Measurements from ENCODE around the gene MYH11. TPM values are rescaled to one million over a fixed set of nuclear protein-coding genes. Genes with fewer than 3 reads are reported as not detected.

MYH11 gene
- total and polyA plus RNA-seq, 2 of the 13 experiments (the other 11 are each of a cell fraction or from before 2014, with no cell fraction given) = not detected

- 94% methylated on average over 5 of the region's 5 CpGs for WGBS (ENCODE audit: low lambda C conversion rate)
- no peak overlapping the region for H3K4me3 ChIP-seq (replicated peaks in 1 of 3; ENCODE audit: insufficient read depth in 1 of 3, low read depth in 2 of 3, low read length in 3 of 3)
- no peak for TF ChIP-seq TBL1XR1 (IDR thresholded peaks at IDR 0.05; ENCODE audit: borderline replicate concordance, low read length, partially characterized antibody)
- TF ChIP-seq ATM (IDR thresholded peaks at IDR 0.05; ENCODE audit: borderline replicate concordance) = no peak
- no peak for TF ChIP-seq MEIS1 (CRISPR knock-in tag; IDR thresholded peaks at IDR 0.05; ENCODE audit: borderline replicate concordance)
- TF ChIP-seq HNF4G (IDR thresholded peaks at IDR 0.05; ENCODE audit: borderline replicate concordance, low read depth, low read length) = no peak
- TF ChIP-seq HNF4G (CRISPR knock-in tag; IDR thresholded peaks at IDR 0.05; ENCODE audit: borderline replicate concordance, low read depth) = no peak
- no peak for TF ChIP-seq ATF7 (IDR thresholded peaks at IDR 0.05)
- no peak for TF ChIP-seq ATF7 (CRISPR knock-in tag; IDR thresholded peaks at IDR 0.05)
- no peak for TF ChIP-seq SP5 (CRISPR knock-in tag; IDR thresholded peaks at IDR 0.05; ENCODE audit: borderline replicate concordance, low read depth)
- no peak for TF ChIP-seq CREB3 (CRISPR knock-in tag; IDR thresholded peaks at IDR 0.05)
- TF ChIP-seq TARDBP (CRISPR knock-in tag; IDR thresholded peaks at IDR 0.05) = no peak
- TF ChIP-seq CEBPG (CRISPR knock-in tag; IDR thresholded peaks at IDR 0.05) = no peak
- no peak for TF ChIP-seq ZNF44 (CRISPR knock-in tag; IDR thresholded peaks at IDR 0.05)
- TF ChIP-seq EHMT2 (IDR thresholded peaks at IDR 0.05; ENCODE audit: borderline replicate concordance, low read depth, low read length) = no peak
- TF ChIP-seq MED8 (CRISPR knock-in tag; IDR thresholded peaks at IDR 0.05; ENCODE audit: insufficient replicate concordance) = no peak
- TF ChIP-seq ZNF510 (CRISPR knock-in tag; IDR thresholded peaks at IDR 0.05; ENCODE audit: low read depth) = no peak
- ATAC-seq = no peak
- H3K4me2 ChIP-seq (ENCODE audit: low read depth, low read length) = no peak overlapping the region
- H3K36me3 ChIP-seq (replicated peaks in 1 of 2; ENCODE audit: control insufficient read depth in 1 of 2, insufficient read depth in 2 of 2, low read length in 2 of 2) = peaks cover 4 to 28% of the 10 kb centered on the region in 2 experiments
- no peak for DNase-seq (ENCODE audit: low spot score)
- H3K79me2 ChIP-seq (ENCODE audit: insufficient read depth, low read length) = no peaks in the 10 kb centered on the region
- FAIRE-seq = no peak
- in situ Hi-C loops (cut with HindIII; ENCODE audit: extremely low pct_ligation_motif_present, low pct_unique_long_range_greater_than_20kb) (no loop called here), intact Hi-C loops (cut with micrococcal nuclease; ENCODE audit: unreplicated experiment) (no loop called here)
- CTCF ChIA-PET (ENCODE audit: low intra/inter-chr PET ratio, low total read pairs) = no interaction called here
- no peaks in the 10 kb centered on the region for H4K20me1 ChIP-seq (ENCODE audit: insufficient read depth, low read length)
- H3K9ac ChIP-seq (ENCODE audit: insufficient read depth, low read depth, low read length) = no peak overlapping the region
- POLR2A ChIA-PET = no interaction called here
- H2AFZ ChIP-seq (ENCODE audit: low read length) = no peak overlapping the region
- no peaks in the 10 kb centered on the region for H3K27me3 ChIP-seq (ENCODE audit: control insufficient read depth in 1 of 2, insufficient read depth in 2 of 2, low read length in 2 of 2)
- no peaks in the 10 kb centered on the region for H3K4me1 ChIP-seq (ENCODE audit: insufficient read depth, low read length)
- no peaks in the 10 kb centered on the region for H3K9me3 ChIP-seq (ENCODE audit: low read length)
- no TSS peak for BruUV-seq (replicated peaks)
- no peak overlapping the region for H3K27ac ChIP-seq (ENCODE audit: extremely low read length, insufficient read depth, low read length)
Observed at GRCh38 chr16:15864939-15865338, 8.1 kb upstream of the MYH11 start.

Data from HepG2 (cell line).